CD4-positive, alpha-beta T cell (primary cell): ENCODE results near the gene RIPOR2. TPM values are rescaled to one million over a fixed set of nuclear protein-coding genes. Genes with fewer than 3 reads are reported as not detected.
A peak's percentile ranks its signal among the peaks of the same experiment; 100 is the strongest.

Experiments
- ATAC-seq: fragments of 200-7000 bp; cut with Tn5 transposase; one replicate; pipeline ENCODE4 v1.10.0; 2022; ENCODE audit warnings: mild to moderate bottlenecking; ENCODE audit not compliant: poor library complexity
- CTCF ChIA-PET: fragments of 350-600 bp; sonication (Branson Sonifier 250); formaldehyde crosslinking; loops from one replicate; lab custom pipeline; 2021; ENCODE audit warnings: antibody characterized with exemption, inconsistent platforms; lab: Charles Lee
- POLR2A ChIA-PET: fragments of 350-600 bp; sonication (Branson Sonifier 250); formaldehyde crosslinking; loops from one replicate; lab custom pipeline; 2021; ENCODE audit warnings: antibody characterized with exemption, inconsistent platforms; lab: Charles Lee
- DNase-seq, 14 experiments: peaks; one replicate each; pipeline ENCODE4 v3.0.0-alpha.2; 2013 to 2020; ENCODE audit warnings: mixed read lengths in 2 of 14
- H3K27ac ChIP-seq, 2 donors: one replicate each; pipeline versions ENCODE4 v1.5.1 to v1.7.0; 2013; ENCODE audit warnings: low read length in 2 of 2, low read depth in 1 of 2, mild to moderate bottlenecking in 1 of 2
- H3K27me3 ChIP-seq, 2 experiments: 1 replicate in 1 of 2; 2 replicates in 1 of 2; pipeline versions ENCODE4 v1.6.1 to v1.7.0; 2013; ENCODE audit warnings: low read length in 2 of 2, control low read depth in 1 of 2, mild to moderate bottlenecking in 1 of 2, moderate library complexity in 1 of 2; ENCODE audit not compliant: insufficient read depth in 2 of 2, control insufficient read depth in 1 of 2
- H3K36me3 ChIP-seq: one replicate; pipeline ENCODE4 v1.6.1; 2013; ENCODE audit warnings: low read length, control low read depth; ENCODE audit not compliant: insufficient read depth
- H3K4me1 ChIP-seq: one replicate; pipeline ENCODE4 v1.6.1; 2013; ENCODE audit warnings: low read length, control low read depth; ENCODE audit not compliant: insufficient read depth
- H3K4me3 ChIP-seq: one replicate; pipeline ENCODE4 v1.5.1; 2013; ENCODE audit warnings: mild to moderate bottlenecking, low read length, moderate library complexity
- H3K9me3 ChIP-seq, 2 experiments: 1 replicate in 1 of 2; 2 replicates in 1 of 2; pipeline versions ENCODE4 v1.6.1 to v1.7.0; 2013; ENCODE audit warnings: low read length in 2 of 2, mild to moderate bottlenecking in 2 of 2, control low read depth in 1 of 2, moderate library complexity in 1 of 2; ENCODE audit not compliant: control insufficient read depth in 1 of 2, insufficient read depth in 1 of 2
- H3K27ac Mint-ChIP-seq: one replicate; pipeline ENCODE4 v1.8.0; 2020; ENCODE audit warnings: mixed read lengths
- H3K27me3 Mint-ChIP-seq: one replicate; pipeline ENCODE4 v1.8.0; 2021; ENCODE audit warnings: mixed read lengths
- H3K36me3 Mint-ChIP-seq: one replicate; pipeline ENCODE4 v1.8.0; 2021; ENCODE audit warnings: low read depth, mixed read lengths
- H3K4me1 Mint-ChIP-seq: one replicate; pipeline ENCODE4 v1.8.0; 2021; ENCODE audit warnings: low read depth, mixed read lengths
- H3K4me3 Mint-ChIP-seq: one replicate; pipeline ENCODE4 v1.8.0; 2020; ENCODE audit warnings: mild to moderate bottlenecking, mixed read lengths
- H3K9me3 Mint-ChIP-seq: one replicate; pipeline ENCODE4 v1.8.0; 2020; ENCODE audit warnings: mixed read lengths
- CTCF ChIP-seq: fragments of 200-600 bp; IDR thresholded peaks from one replicate; pipeline ENCODE4 v1.8.0; 2022; ENCODE audit warnings: antibody characterized with exemption, mild to moderate bottlenecking
- intact Hi-C, 2 experiments: fragments of 100-400 bp; cut with DNase I in 1 of 2; cut with micrococcal nuclease in 1 of 2; formaldehyde crosslinking; loops; one replicate each; pipeline versions ENCODE4 v1.15.1 to v1.9.0; 2023 to 2025; cut with DNase I, micrococcal nuclease
- total RNA-seq, 174 experiments: library from RNA in 2 of 174; stranded (reverse) in 2 of 174; gene quantifications; one replicate each; pipeline ENCODE4 v1.2.3 and lab custom pipeline; 2021 to 2026

The RIPOR2 gene
- total RNA-seq, 2 experiments from 2014 or later = 123 to 129 TPM

- intact Hi-C loops = no loop called here
- peak overlapping the region; percentile 87 for H3K27ac Mint-ChIP-seq
- peaks cover 99% of the 10 kb centered on the region for H3K36me3 ChIP-seq
- H3K27me3 ChIP-seq = no peaks in the 10 kb centered on the region
- no peaks in the 10 kb centered on the region for H3K9me3 Mint-ChIP-seq
- no peak overlapping the region for H3K4me3 Mint-ChIP-seq
- no peak overlapping the region for H3K4me3 ChIP-seq
- H3K27ac ChIP-seq = peak overlapping the region in 1 of 2 donors; percentile 46
- peaks cover 100% of the 10 kb centered on the region for H3K36me3 Mint-ChIP-seq
- CTCF ChIA-PET = interaction anchor here (0.9 to 2.5 kb wide), 4 partner anchors 9 to 173 kb away, joined by 3 to 14 read pairs (median 4); no protein-coding TSS in a partner anchor
- TF ChIP-seq CTCF = no peak
- peaks cover 75% of the 10 kb centered on the region for H3K4me1 Mint-ChIP-seq
- H3K27me3 Mint-ChIP-seq = no peaks in the 10 kb centered on the region
- H3K9me3 ChIP-seq = no peaks in the 10 kb centered on the region
- POLR2A ChIA-PET = interaction anchor here (0.8 to 2.4 kb wide), 6 partner anchors 13 to 94 kb away, joined by 3 to 7 read pairs (median 5); no protein-coding TSS in a partner anchor
- peaks cover 54% of the 10 kb centered on the region for H3K4me1 ChIP-seq
- no peak for ATAC-seq
- no peak for DNase-seq
Observed at GRCh38 chr6:24844903-24845302, 90.9 kb downstream of the RIPOR2 start.

GRCh38 chr6:24844061-24844460 is 91.7 kb downstream of the RIPOR2 start:
- intact Hi-C loops = no loop called here
- TF ChIP-seq CTCF = no peak
- ChIA-PET CTCF (interaction anchor here (0.7 to 1.2 kb wide), 3 partner anchors 8 to 174 kb away, joined by 3 to 4 read pairs (median 4); no protein-coding TSS in a partner anchor), POLR2A (interaction anchor here (0.7 to 2.4 kb wide), 7 partner anchors 9 to 199 kb away, joined by 3 to 7 read pairs (median 4); no protein-coding TSS in a partner anchor)
- Mint-ChIP-seq H3K4me1 (peaks cover 80% of the 10 kb centered on the region), H3K9me3 (no peaks in the 10 kb centered on the region), H3K27ac (peak overlapping the region; percentile 90), H3K4me3 (no peak overlapping the region), H3K27me3 (no peaks in the 10 kb centered on the region), H3K36me3 (peaks cover 100% of the 10 kb centered on the region)
- Histone ChIP-seq H3K27ac (peak overlapping the region in 1 of 2 donors; percentile 15), H3K27me3 (no peaks in the 10 kb centered on the region), H3K36me3 (peaks cover 99% of the 10 kb centered on the region), H3K4me1 (peaks cover 56% of the 10 kb centered on the region), H3K9me3 (no peaks in the 10 kb centered on the region), H3K4me3 (no peak overlapping the region)
- DNase-seq = no peak
- no peak for ATAC-seq

- peak overlapping the region in 1 of 2 donors; percentile 32 for H3K27ac ChIP-seq
- intact Hi-C loops = no loop called here
- no peaks in the 10 kb centered on the region for H3K9me3 Mint-ChIP-seq
- H3K4me1 Mint-ChIP-seq = peaks cover 79% of the 10 kb centered on the region
- ChIA-PET CTCF (interaction anchor here (0.7 to 0.9 kb wide), 2 partner anchors 96 to 178 kb away, joined by 3 to 6 read pairs; no protein-coding TSS in a partner anchor), POLR2A (interaction anchor here (1.2 kb wide), 1 partner anchor 155 kb away, joined by 3 read pairs; no protein-coding TSS in a partner anchor)
- H3K4me1 ChIP-seq = peaks cover 41% of the 10 kb centered on the region
- H3K27ac Mint-ChIP-seq = peak overlapping the region; percentile 90
- H3K27me3 Mint-ChIP-seq = no peaks in the 10 kb centered on the region
- H3K36me3 Mint-ChIP-seq = peaks cover 96% of the 10 kb centered on the region
- no peaks in the 10 kb centered on the region for H3K9me3 ChIP-seq
- DNase-seq (no peak), ATAC-seq (no peak)
- no peak overlapping the region for H3K4me3 Mint-ChIP-seq
- H3K27me3 ChIP-seq = no peaks in the 10 kb centered on the region
- no peak overlapping the region for H3K4me3 ChIP-seq
- H3K36me3 ChIP-seq = peaks cover 96% of the 10 kb centered on the region
- no peak for TF ChIP-seq CTCF
Observed at GRCh38 chr6:24840187-24840586, 95.6 kb downstream of the RIPOR2 start.
